Activated T-cell treated with anti-CD3 and anti-CD28 coated beads, Interleukin-2, amount 50 U/mL, for 72 hours (primary cell): ENCODE measurements around the gene METRNL. TPM values are rescaled to one million over a fixed set of nuclear protein-coding genes. Genes with fewer than 3 reads are reported as not detected.

ENCODE experiments used
- ATAC-seq, 2 donors: fragments of 150-1000 bp; cut with Tn5 transposase; replicated peaks in 1 of 2; 2 replicates each; pipeline ENCODE4 v1.10.0; 2021; ENCODE audit warnings: moderate library complexity in 2 of 2, mild to moderate bottlenecking in 1 of 2
- DNase-seq, 2 donors: peaks; one replicate each; pipeline ENCODE4 v3.0.0; 2021 to 2022; ENCODE audit warnings: mixed read lengths in 1 of 2
- H3K27ac Mint-ChIP-seq: one replicate; pipeline ENCODE4 v1.8.0; 2022; ENCODE audit warnings: mild to moderate bottlenecking, moderate library complexity, mixed read lengths
- H3K27me3 Mint-ChIP-seq: one replicate; pipeline ENCODE4 v1.8.0; 2022; ENCODE audit warnings: low read depth, mixed read lengths
- H3K36me3 Mint-ChIP-seq, 2 donors: one replicate each; pipeline ENCODE4 v1.8.0; 2022; ENCODE audit warnings: mixed read lengths in 2 of 2, mild to moderate bottlenecking in 1 of 2; ENCODE audit not compliant: insufficient read depth in 2 of 2
- H3K4me1 Mint-ChIP-seq: one replicate; pipeline ENCODE4 v1.8.0; 2022; ENCODE audit warnings: low read depth, mixed read lengths
- H3K4me3 Mint-ChIP-seq, 2 donors: one replicate each; pipeline ENCODE4 v1.8.0; 2022; ENCODE audit warnings: mild to moderate bottlenecking in 2 of 2, mixed read lengths in 2 of 2, moderate library complexity in 2 of 2
- H3K9me3 Mint-ChIP-seq, 2 donors: one replicate each; pipeline ENCODE4 v1.8.0; 2022; ENCODE audit warnings: mixed read lengths in 2 of 2
- total RNA-seq, 2 donors: library from RNA; stranded (reverse); gene quantifications; one replicate each; pipeline ENCODE4 v1.2.3, GENCODE V29; 2022

METRNL gene
- total RNA-seq, 2 donors from 2014 or later = 137 to 198 TPM

DNA sequence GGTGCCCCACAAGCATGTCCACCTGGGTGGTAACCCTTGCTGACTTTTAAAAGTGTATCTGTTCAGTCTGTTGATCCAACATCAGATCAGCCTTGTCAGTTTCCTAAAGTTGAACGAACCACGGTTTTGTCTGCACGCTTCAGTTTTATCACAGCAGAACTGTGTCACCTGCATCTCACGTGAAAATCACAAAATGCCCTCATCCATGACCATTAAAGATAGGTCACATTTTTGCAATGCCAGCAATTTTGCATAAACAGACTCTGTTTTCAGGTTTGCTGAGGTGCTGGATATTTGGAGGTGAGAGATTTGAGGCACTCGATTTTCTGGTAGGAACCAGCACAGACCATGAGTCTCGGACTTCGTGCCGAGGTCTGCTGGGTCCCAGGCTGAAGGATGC lies 3.0 kb downstream of the METRNL start:
- peak overlapping the region; percentile 80 to 88 for H3K4me3 Mint-ChIP-seq
- peaks cover 19% of the 10 kb centered on the region for H3K27me3 Mint-ChIP-seq
- H3K27ac Mint-ChIP-seq = peak overlapping the region; percentile 79
- H3K9me3 Mint-ChIP-seq = no peaks in the 10 kb centered on the region
- H3K4me1 Mint-ChIP-seq = peaks cover 44% of the 10 kb centered on the region
- no peak for ATAC-seq
- peaks cover 8 to 15% of the 10 kb centered on the region in 2 donors for H3K36me3 Mint-ChIP-seq
- no peak for DNase-seq

- Mint-ChIP-seq H3K4me1 (peaks cover 41% of the 10 kb centered on the region), H3K9me3 (no peaks in the 10 kb centered on the region), H3K27ac (peak overlapping the region; percentile 79), H3K36me3 (peaks cover 8 to 15% of the 10 kb centered on the region in 2 donors), H3K4me3 (peak overlapping the region; percentile 80 to 88), H3K27me3 (peaks cover 14% of the 10 kb centered on the region)
- ATAC-seq (no peak), DNase-seq (no peak)
These were observed 3.5 kb downstream of the METRNL start for GRCh38 chr17:83082909-83083367.

DNA sequence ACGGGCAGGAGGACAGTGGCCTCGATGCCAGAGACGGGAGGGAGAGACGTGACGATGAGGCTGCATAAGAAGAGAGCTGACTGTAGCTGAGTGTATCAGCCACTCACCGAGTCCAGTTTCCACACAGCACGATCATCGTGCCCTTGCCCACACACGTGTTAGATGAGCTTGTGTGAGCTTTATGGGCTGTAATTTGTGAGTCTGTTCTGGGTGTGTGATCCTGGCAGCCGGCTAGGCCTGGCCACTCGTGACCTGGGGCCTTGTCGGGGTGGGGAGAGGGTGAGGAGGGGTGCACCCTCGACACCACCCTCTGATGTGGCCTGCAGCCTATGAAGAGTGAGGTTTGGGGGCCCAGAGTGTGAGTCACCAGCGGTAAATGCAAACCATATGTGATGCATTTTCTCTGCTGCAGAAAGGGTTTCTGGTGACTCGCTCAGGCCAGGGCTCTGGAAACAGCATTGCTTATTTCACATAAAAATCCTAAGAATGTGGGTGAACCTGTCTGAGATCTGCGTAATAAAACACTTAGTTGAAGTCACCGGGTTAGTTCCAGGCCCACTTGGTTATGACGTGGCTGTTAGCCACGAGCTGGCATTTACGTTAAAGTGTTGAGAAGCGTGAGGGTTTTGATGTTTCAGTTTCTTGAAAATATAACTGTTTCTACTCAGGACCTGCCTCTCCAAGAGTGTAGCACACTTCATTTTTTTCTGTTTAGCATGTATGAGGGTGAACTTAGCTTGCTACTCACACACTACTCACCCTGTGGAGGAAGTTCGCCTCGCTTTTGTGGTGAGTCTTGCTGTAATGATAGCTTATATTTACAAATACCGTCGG lies 4.2 kb downstream of the METRNL start:
- peak; percentile 72 to 79 for ATAC-seq
- H3K27ac Mint-ChIP-seq = peak overlapping the region; percentile 79
- DNase-seq = peak; percentile 83 to 86
- H3K4me3 Mint-ChIP-seq = peak overlapping the region; percentile 80 to 88
- H3K4me1 Mint-ChIP-seq = peaks cover 41% of the 10 kb centered on the region
- H3K36me3 Mint-ChIP-seq = peaks cover 8 to 15% of the 10 kb centered on the region in 2 donors
- H3K27me3 Mint-ChIP-seq = peaks cover 10% of the 10 kb centered on the region
- H3K9me3 Mint-ChIP-seq = no peaks in the 10 kb centered on the region

DNA sequence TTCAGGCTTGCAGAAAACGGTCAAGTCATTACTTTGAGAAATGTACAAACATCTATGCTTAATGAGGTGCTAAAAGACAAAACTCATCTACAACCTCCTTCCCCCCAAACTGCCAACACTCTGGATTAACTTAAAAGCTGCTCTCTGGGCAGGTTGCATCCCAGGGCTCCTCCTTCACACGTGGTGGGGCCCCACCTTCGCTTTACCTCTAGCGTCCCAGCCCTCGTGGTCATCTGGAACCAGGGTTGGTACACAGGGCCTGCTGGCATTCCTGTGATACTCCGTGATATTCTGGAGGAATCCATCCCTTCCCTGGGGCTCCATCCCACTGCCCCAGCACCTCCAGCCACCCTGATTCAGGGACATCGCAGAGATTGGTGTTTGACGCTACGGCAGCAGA lies 4.8 kb downstream of the METRNL start:
- ATAC-seq (no peak), DNase-seq (no peak)
- H3K4me1 Mint-ChIP-seq = peaks cover 41% of the 10 kb centered on the region
- no peaks in the 10 kb centered on the region for H3K9me3 Mint-ChIP-seq
- H3K4me3 Mint-ChIP-seq = peak overlapping the region; percentile 80 to 88
- H3K27ac Mint-ChIP-seq = peak overlapping the region; percentile 79
- peaks cover 10% of the 10 kb centered on the region for H3K27me3 Mint-ChIP-seq
- peaks cover 8 to 15% of the 10 kb centered on the region in 2 donors for H3K36me3 Mint-ChIP-seq

DNA sequence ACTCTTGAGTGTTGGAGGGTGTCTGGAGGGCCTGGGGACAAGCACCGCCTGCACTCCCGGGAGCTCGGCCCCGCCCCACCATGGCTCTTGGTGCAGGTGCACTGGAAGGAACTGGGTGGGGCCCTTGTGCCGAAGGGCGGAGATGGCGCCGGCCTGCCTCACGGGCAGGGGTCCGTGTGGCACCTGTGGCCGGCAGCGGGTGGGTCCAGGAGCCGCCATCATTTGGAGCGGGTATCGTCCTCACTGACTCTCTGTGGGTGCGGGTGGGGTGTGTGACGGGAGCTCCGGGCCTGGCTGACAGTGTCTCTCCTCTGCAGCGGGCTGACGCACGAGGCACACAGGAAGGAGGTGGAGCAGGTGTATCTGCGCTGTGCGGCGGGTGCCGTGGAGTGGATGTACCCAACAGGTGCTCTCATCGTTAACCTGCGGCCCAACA lies 5.2 kb downstream of the METRNL start:
- peak overlapping the region; percentile 80 to 88 for H3K4me3 Mint-ChIP-seq
- no peak for DNase-seq
- H3K9me3 Mint-ChIP-seq = no peaks in the 10 kb centered on the region
- peaks cover 9 to 15% of the 10 kb centered on the region in 2 donors for H3K36me3 Mint-ChIP-seq
- peaks cover 41% of the 10 kb centered on the region for H3K4me1 Mint-ChIP-seq
- ATAC-seq = no peak
- H3K27me3 Mint-ChIP-seq = peaks cover 10% of the 10 kb centered on the region
- peak overlapping the region; percentile 79 for H3K27ac Mint-ChIP-seq

DNA sequence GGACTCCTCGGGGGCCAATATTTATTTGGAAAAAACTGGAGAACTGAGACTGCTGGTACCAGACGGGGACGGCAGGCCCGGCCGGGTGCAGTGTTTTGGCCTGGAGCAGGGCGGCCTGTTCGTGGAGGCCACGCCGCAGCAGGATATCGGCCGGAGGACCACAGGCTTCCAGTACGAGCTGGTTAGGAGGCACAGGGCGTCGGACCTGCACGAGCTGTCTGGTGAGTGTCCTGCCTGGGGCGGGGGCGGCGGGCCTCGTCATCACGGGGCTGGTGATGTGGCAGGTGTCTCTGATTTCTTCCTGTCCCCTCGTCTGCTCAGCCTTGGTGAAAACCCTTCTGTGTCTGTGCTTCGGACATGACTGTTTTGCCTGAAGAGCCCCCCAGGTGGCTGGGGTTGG lies 5.7 kb downstream of the METRNL start:
- DNase-seq = no peak
- Mint-ChIP-seq H3K27me3 (peaks cover 10% of the 10 kb centered on the region), H3K4me1 (peaks cover 41% of the 10 kb centered on the region), H3K9me3 (no peaks in the 10 kb centered on the region), H3K36me3 (peaks cover 9 to 15% of the 10 kb centered on the region in 2 donors), H3K27ac (peak overlapping the region; percentile 57), H3K4me3 (peak overlapping the region; percentile 80 to 88)
- ATAC-seq = no peak

GRCh38 chr17:83085526-83086198 lies 6.3 kb downstream of the METRNL start:
- H3K9me3 Mint-ChIP-seq = no peaks in the 10 kb centered on the region
- H3K4me1 Mint-ChIP-seq = peaks cover 41% of the 10 kb centered on the region
- H3K36me3 Mint-ChIP-seq = peaks cover 10 to 15% of the 10 kb centered on the region in 2 donors
- ATAC-seq = no peak
- no peak overlapping the region for H3K27ac Mint-ChIP-seq
- DNase-seq = no peak
- peaks cover 10% of the 10 kb centered on the region for H3K27me3 Mint-ChIP-seq
- H3K4me3 Mint-ChIP-seq = peak overlapping the region in 1 of 2 donors; percentile 80

- H3K27ac Mint-ChIP-seq = no peak overlapping the region
- H3K9me3 Mint-ChIP-seq = no peaks in the 10 kb centered on the region
- DNase-seq (no peak), ATAC-seq (no peak)
- H3K4me1 Mint-ChIP-seq = peaks cover 41% of the 10 kb centered on the region
- peak overlapping the region; percentile 23 to 39 for H3K4me3 Mint-ChIP-seq
- peaks cover 11 to 15% of the 10 kb centered on the region in 2 donors for H3K36me3 Mint-ChIP-seq
- H3K27me3 Mint-ChIP-seq = peaks cover 10% of the 10 kb centered on the region
These were observed 6.9 kb downstream of the METRNL start for GRCh38 chr17:83086199-83086880.

GRCh38 chr17:83086907-83087787 lies 7.7 kb downstream of the METRNL start:
- Mint-ChIP-seq H3K27ac (no peak overlapping the region), H3K36me3 (peaks cover 9 to 12% of the 10 kb centered on the region in 2 donors), H3K9me3 (no peaks in the 10 kb centered on the region), H3K4me1 (peaks cover 35% of the 10 kb centered on the region), H3K4me3 (no peak overlapping the region), H3K27me3 (peaks cover 8% of the 10 kb centered on the region)
- no peak for ATAC-seq
- DNase-seq = no peak

DNA sequence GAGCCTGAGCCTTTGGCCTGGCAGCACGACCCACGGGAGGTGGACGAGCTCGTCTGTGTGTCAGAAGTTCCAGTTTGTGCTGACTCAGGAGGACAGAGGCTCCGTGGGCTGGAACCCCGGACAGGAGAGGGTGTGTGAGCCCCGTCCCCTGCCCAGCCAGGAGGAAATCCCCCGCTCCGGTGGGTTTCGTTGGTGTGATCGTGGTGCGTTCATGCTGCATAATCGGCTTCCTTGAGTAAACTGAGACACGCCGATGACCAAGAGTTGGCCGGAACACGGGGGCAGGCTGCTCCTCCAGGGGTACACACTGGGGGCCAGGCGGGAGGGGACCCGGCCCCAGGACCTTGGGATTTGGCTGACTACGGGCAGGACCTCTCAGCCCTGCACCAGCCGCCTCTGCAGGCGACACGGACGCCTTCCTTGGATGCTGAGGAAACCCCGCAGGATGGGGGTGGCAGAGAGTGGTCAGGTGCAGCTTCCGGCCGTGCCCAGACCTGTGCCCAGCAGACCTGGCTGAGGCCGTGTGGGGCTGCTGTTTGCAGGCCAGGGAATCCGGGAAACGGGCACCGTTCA lies 8.5 kb downstream of the METRNL start:
- H3K4me3 Mint-ChIP-seq = no peak overlapping the region
- no peak for DNase-seq
- no peak overlapping the region for H3K27ac Mint-ChIP-seq
- peaks cover 5 to 6% of the 10 kb centered on the region in 2 donors for H3K36me3 Mint-ChIP-seq
- peaks cover under 1% of the 10 kb centered on the region for H3K27me3 Mint-ChIP-seq
- H3K9me3 Mint-ChIP-seq = no peaks in the 10 kb centered on the region
- H3K4me1 Mint-ChIP-seq = peaks cover 28% of the 10 kb centered on the region
- ATAC-seq = no peak

GRCh38 chr17:83088451-83088850 lies 9.0 kb downstream of the METRNL start:
- Mint-ChIP-seq H3K27ac (no peak overlapping the region), H3K4me3 (no peak overlapping the region), H3K4me1 (peaks cover 22% of the 10 kb centered on the region), H3K9me3 (no peaks in the 10 kb centered on the region), H3K36me3 (peaks cover 4 to 6% of the 10 kb centered on the region in 2 donors), H3K27me3 (no peaks in the 10 kb centered on the region)
- ATAC-seq (no peak), DNase-seq (no peak)

DNA sequence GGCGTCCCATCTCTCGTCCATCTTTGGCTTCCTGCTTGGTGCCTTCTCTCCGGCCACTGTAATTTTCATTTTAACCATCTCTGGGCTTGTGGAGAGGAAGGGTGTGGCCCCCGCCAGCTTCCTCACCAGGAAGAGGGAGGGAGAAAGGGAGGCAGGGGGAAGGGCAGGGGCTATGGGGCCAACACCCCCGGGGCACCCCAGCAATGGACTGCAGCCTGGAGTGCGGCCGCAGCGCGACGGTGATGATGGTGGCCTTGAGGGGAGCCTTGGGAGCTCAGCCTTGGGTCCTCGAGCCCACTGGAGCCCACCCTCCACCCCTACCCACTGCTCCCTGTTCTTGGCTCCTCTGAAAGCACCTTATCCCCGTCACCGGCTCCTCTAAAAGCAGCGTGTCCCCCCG lies 9.5 kb downstream of the METRNL start:
- DNase-seq (no peak), ATAC-seq (no peak)
- Mint-ChIP-seq H3K4me1 (peaks cover 17% of the 10 kb centered on the region), H3K27me3 (no peaks in the 10 kb centered on the region), H3K36me3 (peaks cover 4 to 6% of the 10 kb centered on the region in 2 donors), H3K9me3 (no peaks in the 10 kb centered on the region), H3K4me3 (no peak overlapping the region), H3K27ac (no peak overlapping the region)
